Activated CD4-positive, alpha-beta T cell treated with anti-CD3 and anti-CD28 coated beads for 36 hours (primary cell): ENCODE measurements around the gene ACTL6B. TPM values are rescaled to one million over a fixed set of nuclear protein-coding genes. Genes with fewer than 3 reads are reported as not detected.
A peak's percentile ranks its signal among the peaks of the same experiment; 100 is the strongest.

Source experiments
- ATAC-seq: fragments of 200-7000 bp; cut with Tn5 transposase; one replicate; pipeline ENCODE4 v1.10.0; 2021; ENCODE audit warnings: mild to moderate bottlenecking, moderate library complexity
- CTCF ChIA-PET: fragments of 350-600 bp; sonication (Branson Sonifier 250); formaldehyde crosslinking; loops from one replicate; lab custom pipeline; 2021; ENCODE audit warnings: antibody characterized with exemption; lab: Charles Lee
- POLR2A ChIA-PET: fragments of 350-600 bp; sonication (Branson Sonifier 250); formaldehyde crosslinking; loops from one replicate; lab custom pipeline; 2021; ENCODE audit warnings: antibody characterized with exemption, inconsistent platforms; lab: Charles Lee
- DNase-seq: peaks from one replicate; pipeline ENCODE4 v3.0.0-alpha.2; 2020
- H3K27ac Mint-ChIP-seq: one replicate; pipeline ENCODE4 v1.8.0; 2021; ENCODE audit warnings: mixed read lengths
- H3K27me3 Mint-ChIP-seq: one replicate; pipeline ENCODE4 v1.8.0; 2021; ENCODE audit warnings: mixed read lengths
- H3K36me3 Mint-ChIP-seq: one replicate; pipeline ENCODE4 v1.8.0; 2021; ENCODE audit warnings: low read depth, mixed read lengths
- H3K4me1 Mint-ChIP-seq: one replicate; pipeline ENCODE4 v1.8.0; 2021; ENCODE audit warnings: mixed read lengths
- H3K4me3 Mint-ChIP-seq: one replicate; pipeline ENCODE4 v1.8.0; 2021; ENCODE audit warnings: mild to moderate bottlenecking, moderate library complexity, mixed read lengths
- H3K9me3 Mint-ChIP-seq: one replicate; pipeline ENCODE4 v1.8.0; 2021; ENCODE audit warnings: low read depth, mixed read lengths
- intact Hi-C, 2 experiments: fragments of 100-400 bp; cut with DNase I in 1 of 2; cut with micrococcal nuclease in 1 of 2; formaldehyde crosslinking; loops; one replicate each; pipeline versions ENCODE4 v1.14.2 to v1.15.1; 2022 to 2024; cut with DNase I, micrococcal nuclease
- total RNA-seq, 2 experiments: library from RNA; stranded (reverse); gene quantifications; one replicate each; pipeline ENCODE4 v1.2.3, GENCODE V29; 2021

ACTL6B gene
- total RNA-seq, 2 experiments from 2014 or later, result not detected

GRCh38 chr7:100642534-100642907, 13.7 kb downstream of the ACTL6B start:
- CTCF ChIA-PET, result no interaction called here
- peak; percentile 55 for DNase-seq
- no peaks in the 10 kb centered on the region for H3K36me3 Mint-ChIP-seq
- H3K27ac Mint-ChIP-seq, result no peak overlapping the region
- H3K27me3 Mint-ChIP-seq, result no peaks in the 10 kb centered on the region
- H3K4me3 Mint-ChIP-seq, result no peak overlapping the region
- intact Hi-C loops, result no loop called here
- no peaks in the 10 kb centered on the region for H3K4me1 Mint-ChIP-seq
- peak; percentile 68 for ATAC-seq
- H3K9me3 Mint-ChIP-seq, result no peaks in the 10 kb centered on the region
- POLR2A ChIA-PET, result interaction anchor here (0.6 kb wide), 1 partner anchor 113 kb away, joined by 3 read pairs; no protein-coding TSS in a partner anchor

GRCh38 chr7:100641860-100642533, 14.3 kb downstream of the ACTL6B start:
- CTCF ChIA-PET, result no interaction called here
- H3K36me3 Mint-ChIP-seq, result no peaks in the 10 kb centered on the region
- H3K27ac Mint-ChIP-seq, result no peak overlapping the region
- ATAC-seq (no peak), DNase-seq (no peak)
- H3K27me3 Mint-ChIP-seq, result no peaks in the 10 kb centered on the region
- H3K4me3 Mint-ChIP-seq, result no peak overlapping the region
- intact Hi-C loops, result no loop called here
- H3K9me3 Mint-ChIP-seq, result no peaks in the 10 kb centered on the region
- POLR2A ChIA-PET, result interaction anchor here (0.6 kb wide), 1 partner anchor 114 kb away, joined by 3 read pairs; no protein-coding TSS in a partner anchor
- no peaks in the 10 kb centered on the region for H3K4me1 Mint-ChIP-seq

GRCh38 chr7:100641463-100641859, 14.8 kb downstream of the ACTL6B start, which contains the start of gene TFR2:
Gene TFR2 (minus strand): TSS chr7:100641552. CDS start chr7:100641509, 43 bp downstream.
- no peak within 1 kb of the TSS for H3K27ac Mint-ChIP-seq
- no peak within 1 kb of the TSS for H3K4me3 Mint-ChIP-seq
- CTCF ChIA-PET, result no interaction called here
- ATAC-seq (no peak), DNase-seq (no peak)
- POLR2A ChIA-PET, result no interaction called here
- peaks cover 3% of the 10 kb centered on the region for H3K36me3 Mint-ChIP-seq
- no peaks in the 10 kb centered on the region for H3K4me1 Mint-ChIP-seq
- no peaks in the 10 kb centered on the region for H3K9me3 Mint-ChIP-seq
- H3K27me3 Mint-ChIP-seq, result no peaks in the 10 kb centered on the region
- intact Hi-C loops, result no loop called here

GRCh38 chr7:100640517-100641440, 15.5 kb downstream of the ACTL6B start:
- Mint-ChIP-seq H3K36me3 (peaks cover 4% of the 10 kb centered on the region), H3K4me3 (no peak overlapping the region), H3K4me1 (no peaks in the 10 kb centered on the region), H3K27me3 (no peaks in the 10 kb centered on the region), H3K9me3 (no peaks in the 10 kb centered on the region), H3K27ac (no peak overlapping the region)
- ATAC-seq, result no peak
- ChIA-PET POLR2A (no interaction called here), CTCF (no interaction called here)
- no peak for DNase-seq
- intact Hi-C loops, result no loop called here

GRCh38 chr7:100639995-100640516, 16.2 kb downstream of the ACTL6B start:
- DNase-seq (no peak), ATAC-seq (no peak)
- no peak overlapping the region for H3K4me3 Mint-ChIP-seq
- peaks cover 6% of the 10 kb centered on the region for H3K36me3 Mint-ChIP-seq
- intact Hi-C loops, result no loop called here
- H3K9me3 Mint-ChIP-seq, result no peaks in the 10 kb centered on the region
- no peaks in the 10 kb centered on the region for H3K4me1 Mint-ChIP-seq
- H3K27ac Mint-ChIP-seq, result no peak overlapping the region
- ChIA-PET CTCF (no interaction called here), POLR2A (interaction anchor here (0.6 kb wide), 1 partner anchor 170 kb away, joined by 4 read pairs; no protein-coding TSS in a partner anchor)
- no peaks in the 10 kb centered on the region for H3K27me3 Mint-ChIP-seq

- ChIA-PET POLR2A (interaction anchor here (0.7 to 2.1 kb wide), 4 partner anchors 16 to 73 kb away, joined by 3 to 5 read pairs (median 4); partner anchors contain the start of genes MOSPD3 and POP7), CTCF (interaction anchor here (0.6 to 4.0 kb wide), 17 partner anchors 9 to 616 kb away, joined by 3 to 22 read pairs (median 5); partner anchors contain the start of genes FBXO24, LRCH4, MOSPD3 and POP7)
- Mint-ChIP-seq H3K36me3 (peaks cover 7% of the 10 kb centered on the region), H3K27ac (peak overlapping the region; percentile 92), H3K4me3 (peak overlapping the region; percentile 80), H3K4me1 (peaks cover 18% of the 10 kb centered on the region), H3K9me3 (no peaks in the 10 kb centered on the region), H3K27me3 (no peaks in the 10 kb centered on the region)
- ATAC-seq, result peak; percentile 75
- DNase-seq, result peak; percentile 80
- intact Hi-C loops, result loop anchor here (1.0 to 5.0 kb wide), 3 partner anchors 40 to 61 kb away; partner anchors contain the start of genes GIGYF1 (in 2 of the 2) and GNB2 (in 1 of the 2)
These were observed 23.1 kb downstream of the ACTL6B start for GRCh38 chr7:100632951-100633717.

- ChIA-PET POLR2A (no interaction called here), CTCF (interaction anchor here (0.7 to 2.2 kb wide), 5 partner anchors 11 to 462 kb away, joined by 3 to 9 read pairs (median 5); partner anchors contain the start of genes FBXO24, GIGYF1 and POP7)
- intact Hi-C loops, result loop anchor here in 1 of 2 experiments (5.0 kb wide), 1 partner anchor 62 kb away; the partner anchor contains the start of gene GIGYF1
- Mint-ChIP-seq H3K27me3 (no peaks in the 10 kb centered on the region), H3K36me3 (peaks cover 2% of the 10 kb centered on the region), H3K4me1 (peaks cover 28% of the 10 kb centered on the region), H3K27ac (peak overlapping the region; percentile 33), H3K9me3 (no peaks in the 10 kb centered on the region), H3K4me3 (no peak overlapping the region)
- DNase-seq, result no peak
- ATAC-seq, result no peak
These were observed 26.2 kb downstream of the ACTL6B start for GRCh38 chr7:100630066-100630465.

GRCh38 chr7:100629117-100629716, 27.0 kb downstream of the ACTL6B start:
- Mint-ChIP-seq H3K4me3 (no peak overlapping the region), H3K9me3 (no peaks in the 10 kb centered on the region), H3K4me1 (peaks cover 26% of the 10 kb centered on the region), H3K27ac (no peak overlapping the region), H3K27me3 (no peaks in the 10 kb centered on the region), H3K36me3 (peaks cover 2% of the 10 kb centered on the region)
- DNase-seq (peak; percentile 57), ATAC-seq (no peak)
- ChIA-PET POLR2A (interaction anchor here (0.6 kb wide), 1 partner anchor 41 kb away, joined by 3 read pairs; no protein-coding TSS in a partner anchor), CTCF (interaction anchor here (0.5 to 2.2 kb wide), 10 partner anchors 10 to 596 kb away, joined by 3 to 9 read pairs (median 4); partner anchors contain the start of genes GIGYF1 and POP7)
- intact Hi-C loops, result loop anchor here in 1 of 2 experiments (5.0 kb wide), 1 partner anchor 47 kb away; no protein-coding TSS in a partner anchor

GRCh38 chr7:100627238-100627549, 29.1 kb downstream of the ACTL6B start:
- no peaks in the 10 kb centered on the region for H3K9me3 Mint-ChIP-seq
- ChIA-PET POLR2A (interaction anchor here (0.6 to 1.4 kb wide), 4 partner anchors 14 to 549 kb away, joined by 3 to 8 read pairs (median 4); partner anchors contain the start of genes FBXO24 and LRCH4), CTCF (interaction anchor here (0.5 to 2.9 kb wide), 6 partner anchors 15 to 737 kb away, joined by 3 to 10 read pairs (median 4); partner anchors contain the start of genes FBXO24, LRCH4, MOSPD3 and SLC12A9)
- no peaks in the 10 kb centered on the region for H3K27me3 Mint-ChIP-seq
- H3K4me3 Mint-ChIP-seq, result peak overlapping the region; percentile 71
- no peak for DNase-seq
- H3K27ac Mint-ChIP-seq, result peak overlapping the region; percentile 31
- H3K36me3 Mint-ChIP-seq, result peaks cover 3% of the 10 kb centered on the region
- no peak for ATAC-seq
- peaks cover 15% of the 10 kb centered on the region for H3K4me1 Mint-ChIP-seq
- intact Hi-C loops, result loop anchor here (2.0 to 5.0 kb wide), 2 partner anchors 45 to 66 kb away; no protein-coding TSS in a partner anchor
